ENCODE results near the gene OR10A3. TPM values are rescaled to one million over a fixed set of nuclear protein-coding genes. Genes with fewer than 3 reads are reported as not detected.

The OR10A3 gene
- total and polyA plus RNA-seq, 11 donors = not detected

- no peaks in the 10 kb centered on the region for H3K27me3 ChIP-seq
- no peak overlapping the region for H3K4me3 ChIP-seq
- no peak for ATAC-seq
- no peak for DNase-seq
- no peaks in the 10 kb centered on the region for H3K4me1 ChIP-seq
- 73 to 81% (median 76%) methylated on average over 2 of the region's 2 CpGs for WGBS, 4 donors
- intact Hi-C loops (cut with DNase I) = no loop called here
- H3K36me3 ChIP-seq = no peaks in the 10 kb centered on the region
- no peaks in the 10 kb centered on the region for H3K9me3 ChIP-seq
- TF ChIP-seq CTCF (IDR thresholded peaks at IDR 0.05) (no peak), POLR2A (IDR thresholded peaks at IDR 0.05) (no peak)
- H3K27ac ChIP-seq = no peak overlapping the region
These were observed 23.4 kb downstream of the OR10A3 start for GRCh38 chr11:7918141-7918540.

GRCh38 chr11:7911011-7911410, 30.5 kb downstream of the OR10A3 start:
- Histone ChIP-seq H3K9me3 (no peaks in the 10 kb centered on the region), H3K4me3 (no peak overlapping the region), H3K4me1 (no peaks in the 10 kb centered on the region), H3K27ac (no peak overlapping the region), H3K27me3 (peaks cover 0 to 22% (median 0%) of the 10 kb centered on the region in 9 donors), H3K36me3 (no peaks in the 10 kb centered on the region)
- TF ChIP-seq POLR2A (IDR thresholded peaks at IDR 0.05) = no peak
- intact Hi-C loops (cut with DNase I) = no loop called here
- ATAC-seq (no peak), DNase-seq (no peak)

- intact Hi-C loops (cut with DNase I) = no loop called here
- no peak for TF ChIP-seq CTCF (IDR thresholded peaks at IDR 0.05)
- TF ChIP-seq POLR2A (IDR thresholded peaks at IDR 0.05) = no peak
- Histone ChIP-seq H3K27ac (no peak overlapping the region), H3K4me1 (no peaks in the 10 kb centered on the region), H3K27me3 (peaks cover 0 to 22% (median 0%) of the 10 kb centered on the region in 9 donors), H3K4me3 (no peak overlapping the region), H3K36me3 (no peaks in the 10 kb centered on the region), H3K9me3 (no peaks in the 10 kb centered on the region)
- no peak for DNase-seq
- WGBS, 4 donors = 20 to 35% (median 29%) methylated on average over 2 of the region's 2 CpGs
- ATAC-seq = no peak
These were observed 31.2 kb downstream of the OR10A3 start for GRCh38 chr11:7910286-7910788.

GRCh38 chr11:7909585-7910285, 31.8 kb downstream of the OR10A3 start:
- DNase-seq = no peak
- intact Hi-C loops (cut with DNase I) = no loop called here
- no peaks in the 10 kb centered on the region for H3K4me1 ChIP-seq
- H3K27me3 ChIP-seq = peaks cover 0 to 22% (median 0%) of the 10 kb centered on the region in 9 donors
- no peak for TF ChIP-seq POLR2A (IDR thresholded peaks at IDR 0.05)
- no peak overlapping the region for H3K4me3 ChIP-seq
- WGBS, 4 donors = 31 to 41% (median 35%) methylated on average over 2 of the region's 2 CpGs
- no peak overlapping the region for H3K27ac ChIP-seq
- H3K9me3 ChIP-seq = no peaks in the 10 kb centered on the region
- ATAC-seq = no peak
- H3K36me3 ChIP-seq = no peaks in the 10 kb centered on the region

- Histone ChIP-seq H3K27ac (no peak overlapping the region), H3K4me3 (no peak overlapping the region)
These were observed 34.4 kb downstream of the OR10A3 start for GRCh38 chr11:7907121-7907520.

More at GRCh38 chr11:7907121-7907520, 34.4 kb downstream of the OR10A3 start:
- intact Hi-C loops (cut with DNase I) = no loop called here
- Histone ChIP-seq H3K4me1 (no peaks in the 10 kb centered on the region), H3K27me3 (peaks cover 0 to 22% (median 4%) of the 10 kb centered on the region in 9 donors), H3K36me3 (no peaks in the 10 kb centered on the region), H3K9me3 (no peaks in the 10 kb centered on the region)
- 43 to 62% (median 49%) methylated on average over 3 of the region's 3 CpGs for WGBS, 4 donors
- ATAC-seq = no peak
- TF ChIP-seq CTCF (IDR thresholded peaks at IDR 0.05) = no peak
- no peak for TF ChIP-seq POLR2A (IDR thresholded peaks at IDR 0.05)
- DNase-seq = no peak
